Measurements from ENCODE around the gene MTMR1. TPM values are rescaled to one million over a fixed set of nuclear protein-coding genes. Genes with fewer than 3 reads are reported as not detected.

The MTMR1 gene
- total RNA-seq, 1 experiment from 2014 or later: 41.3 TPM

- no peak overlapping the region for H3K27ac ChIP-seq
- ChIA-PET POLR2A (ENCODE audit: unreplicated experiment) (no interaction called here), CTCF (no interaction called here)
- H3K4me3 ChIP-seq: no peak overlapping the region
- H4K20me1 ChIP-seq (ENCODE audit: insufficient read depth): no peaks in the 10 kb centered on the region
- H3K36me3 ChIP-seq (ENCODE audit: low read depth): no peaks in the 10 kb centered on the region
- H3K9me2 ChIP-seq (ENCODE audit: insufficient read depth): no peaks in the 10 kb centered on the region
- H3K27me3 ChIP-seq (ENCODE audit: insufficient read depth, low read depth): no peaks in the 10 kb centered on the region
- BruUV-seq (replicated peaks): no TSS peak
- no peaks in the 10 kb centered on the region for H3K9me3 ChIP-seq (ENCODE audit: insufficient read depth, low read depth)
- H2AFZ ChIP-seq: no peak overlapping the region
- H3K79me2 ChIP-seq (ENCODE audit: low read depth): no peaks in the 10 kb centered on the region
- no peak overlapping the region for H3K4me2 ChIP-seq
- no peak for DNase-seq
- no peaks in the 10 kb centered on the region for H3K4me1 ChIP-seq (replicated peaks; ENCODE audit: insufficient read depth)
- intact Hi-C loops (cut with micrococcal nuclease; ENCODE audit: unreplicated experiment): no loop called here
- TF ChIP-seq EZH2 (IDR thresholded peaks at IDR 0.05; ENCODE audit: low read depth): no peak
- TF ChIP-seq CTCF (conservative IDR thresholded peaks at IDR 0.05): no peak
- H3F3A ChIP-seq (ENCODE audit: insufficient read depth, low read depth): peaks cover 4% of the 10 kb centered on the region; the same call in 1 of the 2 replicates
Measured at GRCh38 chrX:150762258-150763165, 69.3 kb downstream of the MTMR1 start.

- H3K9me3 ChIP-seq (ENCODE audit: insufficient read depth, low read depth): no peaks in the 10 kb centered on the region
- H3F3A ChIP-seq (ENCODE audit: insufficient read depth, low read depth): peaks cover 4% of the 10 kb centered on the region; the same call in 1 of the 2 replicates
- no peak overlapping the region for H3K4me2 ChIP-seq
- TF ChIP-seq EZH2 (IDR thresholded peaks at IDR 0.05; ENCODE audit: low read depth) (no peak), CTCF (conservative IDR thresholded peaks at IDR 0.05) (no peak)
- no peak overlapping the region for H2AFZ ChIP-seq
- H3K9me2 ChIP-seq (ENCODE audit: insufficient read depth): no peaks in the 10 kb centered on the region
- ChIA-PET CTCF (no interaction called here), POLR2A (ENCODE audit: unreplicated experiment) (no interaction called here)
- no peaks in the 10 kb centered on the region for H3K79me2 ChIP-seq (ENCODE audit: low read depth)
- intact Hi-C loops (cut with micrococcal nuclease; ENCODE audit: unreplicated experiment): no loop called here
- H4K20me1 ChIP-seq (ENCODE audit: insufficient read depth): no peaks in the 10 kb centered on the region
- no peak overlapping the region for H3K4me3 ChIP-seq
- no peak for DNase-seq
- BruUV-seq (replicated peaks): no TSS peak
- H3K36me3 ChIP-seq (ENCODE audit: low read depth): no peaks in the 10 kb centered on the region
- H3K27ac ChIP-seq: no peak overlapping the region
- no peaks in the 10 kb centered on the region for H3K4me1 ChIP-seq (replicated peaks; ENCODE audit: insufficient read depth)
- H3K27me3 ChIP-seq (ENCODE audit: insufficient read depth, low read depth): no peaks in the 10 kb centered on the region
Measured at GRCh38 chrX:150763303-150763797, 70.2 kb downstream of the MTMR1 start.

GRCh38 chrX:150763810-150764209 is 70.6 kb downstream of the MTMR1 start:
- Histone ChIP-seq H3K4me1 (replicated peaks; ENCODE audit: insufficient read depth) (no peaks in the 10 kb centered on the region), H2AFZ (no peak overlapping the region), H3F3A (ENCODE audit: insufficient read depth, low read depth) (peaks cover 4% of the 10 kb centered on the region; the same call in 1 of the 2 replicates), H3K9me3 (ENCODE audit: insufficient read depth, low read depth) (no peaks in the 10 kb centered on the region), H3K9me2 (ENCODE audit: insufficient read depth) (no peaks in the 10 kb centered on the region), H4K20me1 (ENCODE audit: insufficient read depth) (no peaks in the 10 kb centered on the region), H3K4me3 (no peak overlapping the region), H3K4me2 (no peak overlapping the region), H3K36me3 (ENCODE audit: low read depth) (no peaks in the 10 kb centered on the region), H3K27ac (no peak overlapping the region), H3K27me3 (ENCODE audit: insufficient read depth, low read depth) (no peaks in the 10 kb centered on the region), H3K79me2 (ENCODE audit: low read depth) (no peaks in the 10 kb centered on the region)
- DNase-seq: no peak
- ChIA-PET CTCF (no interaction called here), POLR2A (ENCODE audit: unreplicated experiment) (no interaction called here)
- intact Hi-C loops (cut with micrococcal nuclease; ENCODE audit: unreplicated experiment): no loop called here
- BruUV-seq (replicated peaks): no TSS peak
- TF ChIP-seq EZH2 (IDR thresholded peaks at IDR 0.05; ENCODE audit: low read depth) (no peak), CTCF (conservative IDR thresholded peaks at IDR 0.05) (no peak)

Data from PC-9 (cell line).